GF-D8 (cell line): ENCODE measurements around the gene CEACAM21.

ENCODE experiments used
- DNase-seq: peaks from one replicate; lab custom pipeline; 2025; lab: John Stamatoyannopoulos, UW

Gene CEACAM21

GRCh38 chr19:41619018-41619556, 43.1 kb downstream of the CEACAM21 start:
- DNase-seq: peak; percentile 38

GRCh38 chr19:41620171-41620570, 44.2 kb downstream of the CEACAM21 start:
- DNase-seq: no peak

GRCh38 chr19:41621226-41621625, 45.3 kb downstream of the CEACAM21 start:
- DNase-seq: no peak

- peak; percentile 78 for DNase-seq
Observed at GRCh38 chr19:41621654-41622053, 45.7 kb downstream of the CEACAM21 start.

GRCh38 chr19:41623360-41623759, 47.4 kb downstream of the CEACAM21 start:
- no peak for DNase-seq

GRCh38 chr19:41624515-41624914, 48.5 kb downstream of the CEACAM21 start:
- DNase-seq: no peak

GRCh38 chr19:41624937-41625336, 49.0 kb downstream of the CEACAM21 start:
- no peak for DNase-seq

GRCh38 chr19:41626278-41626677, 50.3 kb downstream of the CEACAM21 start:
- DNase-seq: no peak

GRCh38 chr19:41626877-41627276, 50.9 kb downstream of the CEACAM21 start, which contains the start of gene CEACAM4:
Gene CEACAM4, minus strand, starts transcription at chr19:41627074. Its CDS starts 111 bp downstream, at chr19:41626963.
- DNase-seq: peak; percentile 48

- no peak for DNase-seq
Observed at GRCh38 chr19:41627966-41628675, 52.2 kb downstream of the CEACAM21 start.
